Measurements from ENCODE around the gene MAPK4. TPM values are rescaled to one million over a fixed set of nuclear protein-coding genes. Genes with fewer than 3 reads are reported as not detected.

The MAPK4 gene
- total and polyA plus RNA-seq, 3 donors from 2014 or later = 9.3 to 18.1 (median 13.3) TPM

- Histone ChIP-seq H3K4me3 (no peak overlapping the region), H3K9me3 (no peaks in the 10 kb centered on the region), H3K4me1 (peaks cover 7% of the 10 kb centered on the region), H3K27me3 (no peaks in the 10 kb centered on the region), H3K36me3 (ENCODE audit: low read depth, missing control alignments) (no peaks in the 10 kb centered on the region), H3K27ac (no peak overlapping the region)
- no peak for DNase-seq
- TF ChIP-seq, protein P1, sequence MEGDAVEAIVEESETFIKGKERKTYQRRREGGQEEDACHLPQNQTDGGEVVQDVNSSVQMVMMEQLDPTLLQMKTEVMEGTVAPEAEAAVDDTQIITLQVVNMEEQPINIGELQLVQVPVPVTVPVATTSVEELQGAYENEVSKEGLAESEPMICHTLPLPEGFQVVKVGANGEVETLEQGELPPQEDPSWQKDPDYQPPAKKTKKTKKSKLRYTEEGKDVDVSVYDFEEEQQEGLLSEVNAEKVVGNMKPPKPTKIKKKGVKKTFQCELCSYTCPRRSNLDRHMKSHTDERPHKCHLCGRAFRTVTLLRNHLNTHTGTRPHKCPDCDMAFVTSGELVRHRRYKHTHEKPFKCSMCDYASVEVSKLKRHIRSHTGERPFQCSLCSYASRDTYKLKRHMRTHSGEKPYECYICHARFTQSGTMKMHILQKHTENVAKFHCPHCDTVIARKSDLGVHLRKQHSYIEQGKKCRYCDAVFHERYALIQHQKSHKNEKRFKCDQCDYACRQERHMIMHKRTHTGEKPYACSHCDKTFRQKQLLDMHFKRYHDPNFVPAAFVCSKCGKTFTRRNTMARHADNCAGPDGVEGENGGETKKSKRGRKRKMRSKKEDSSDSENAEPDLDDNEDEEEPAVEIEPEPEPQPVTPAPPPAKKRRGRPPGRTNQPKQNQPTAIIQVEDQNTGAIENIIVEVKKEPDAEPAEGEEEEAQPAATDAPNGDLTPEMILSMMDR (IDR thresholded peaks at IDR 0.05) = no peak
- TF ChIP-seq POLR2A (IDR thresholded peaks at IDR 0.05) = no peak
- intact Hi-C loops (cut with DNase I; ENCODE audit: low total_unique reads) = loop anchor here (10.0 kb wide), 1 partner anchor 292 kb away; the partner anchor contains the start of gene SKA1
- WGBS, 2 donors = 70 to 92% methylated on average over 4 of the region's 4 CpGs
These were observed 106.6 kb downstream of the MAPK4 start for GRCh38 chr18:50666536-50666935.

DNA sequence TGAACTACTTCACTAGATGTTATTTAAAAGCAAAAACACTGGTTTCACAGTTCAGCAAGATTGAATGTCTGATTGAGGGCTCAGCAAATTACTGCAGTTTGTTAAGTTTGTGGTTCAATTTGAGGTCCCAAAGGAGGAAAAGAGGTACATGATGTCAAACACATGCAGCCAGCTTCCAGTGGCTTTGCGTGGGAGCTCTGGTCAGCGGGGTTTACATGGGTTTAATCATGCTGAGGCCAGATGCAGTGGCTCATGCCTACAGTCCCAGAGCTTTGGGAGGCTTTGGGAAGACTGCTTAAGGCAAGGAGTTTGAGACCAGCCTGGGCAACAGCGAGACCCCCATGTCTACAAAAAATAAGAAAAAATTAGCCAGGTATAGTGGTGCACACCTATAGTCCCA is 111.5 kb downstream of the MAPK4 start:
- Histone ChIP-seq H3K4me3 (no peak overlapping the region), H3K4me1 (no peaks in the 10 kb centered on the region), H3K36me3 (ENCODE audit: low read depth, missing control alignments) (no peaks in the 10 kb centered on the region), H3K27ac (no peak overlapping the region), H3K27me3 (no peaks in the 10 kb centered on the region), H3K9me3 (no peaks in the 10 kb centered on the region)
- TF ChIP-seq, protein P1 (IDR thresholded peaks at IDR 0.05) = no peak
- TF ChIP-seq POLR2A (IDR thresholded peaks at IDR 0.05) = no peak
- DNase-seq = no peak
- intact Hi-C loops (cut with DNase I; ENCODE audit: low total_unique reads) = no loop called here
- 63 to 86% methylated on average over 3 of the region's 3 CpGs for WGBS, 2 donors

DNA sequence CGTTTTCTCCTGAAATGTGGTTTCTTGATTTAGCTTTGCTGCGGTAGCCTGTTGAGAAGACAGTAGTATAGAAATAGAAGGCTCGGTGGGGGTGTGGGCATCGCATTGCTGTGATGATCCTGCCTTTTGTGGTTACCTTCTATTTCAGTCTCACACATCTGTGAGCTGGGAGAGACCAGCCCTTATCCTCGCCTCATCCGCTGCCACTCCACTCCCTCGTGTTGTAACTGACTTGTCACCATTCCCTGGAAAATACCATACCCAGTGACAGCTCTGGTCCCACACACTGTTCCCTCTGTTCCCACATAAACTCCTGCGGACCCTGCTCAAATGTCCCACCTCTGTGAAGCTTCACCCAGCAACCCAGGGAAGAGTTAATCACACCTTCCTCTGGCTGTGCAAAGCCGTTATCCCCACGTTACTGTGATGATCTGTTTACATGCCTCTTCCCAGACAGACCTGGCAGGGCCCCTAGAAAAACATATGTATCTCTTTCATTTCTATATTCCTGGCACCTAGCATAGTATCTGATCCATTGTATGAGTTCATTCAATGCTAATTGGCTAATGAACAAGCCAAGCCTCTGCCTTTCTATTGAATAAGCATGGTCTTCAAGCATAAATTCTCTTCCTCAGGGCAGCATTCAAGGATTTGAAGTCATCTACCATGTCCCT is 114.6 kb downstream of the MAPK4 start:
- intact Hi-C loops (cut with DNase I; ENCODE audit: low total_unique reads) = no loop called here
- 72 to 80% methylated on average over 10 of the region's 10 CpGs for WGBS, 2 donors
- H3K4me1 ChIP-seq = no peaks in the 10 kb centered on the region
- no peaks in the 10 kb centered on the region for H3K36me3 ChIP-seq (ENCODE audit: low read depth, missing control alignments)
- no peaks in the 10 kb centered on the region for H3K27me3 ChIP-seq
- no peaks in the 10 kb centered on the region for H3K9me3 ChIP-seq
- DNase-seq = no peak
- no peak for TF ChIP-seq POLR2A (IDR thresholded peaks at IDR 0.05)
- TF ChIP-seq, protein P1 (IDR thresholded peaks at IDR 0.05) = no peak
- H3K4me3 ChIP-seq = no peak overlapping the region
- no peak overlapping the region for H3K27ac ChIP-seq

GRCh38 chr18:50675043-50675442 is 115.2 kb downstream of the MAPK4 start:
- TF ChIP-seq, protein P1 (IDR thresholded peaks at IDR 0.05) = no peak
- no peak for TF ChIP-seq POLR2A (IDR thresholded peaks at IDR 0.05)
- Histone ChIP-seq H3K4me1 (no peaks in the 10 kb centered on the region), H3K27ac (no peak overlapping the region), H3K36me3 (ENCODE audit: low read depth, missing control alignments) (no peaks in the 10 kb centered on the region), H3K9me3 (no peaks in the 10 kb centered on the region), H3K4me3 (no peak overlapping the region), H3K27me3 (no peaks in the 10 kb centered on the region)
- no peak for DNase-seq
- 93 to 95% methylated on average over 6 of the region's 6 CpGs for WGBS, 2 donors
- intact Hi-C loops (cut with DNase I; ENCODE audit: low total_unique reads) = no loop called here

GRCh38 chr18:50678651-50679050 is 118.8 kb downstream of the MAPK4 start:
- WGBS, 2 donors = 90 to 96% methylated on average over 6 of the region's 6 CpGs
- Histone ChIP-seq H3K4me3 (no peak overlapping the region), H3K36me3 (ENCODE audit: low read depth, missing control alignments) (no peaks in the 10 kb centered on the region), H3K9me3 (no peaks in the 10 kb centered on the region), H3K27ac (no peak overlapping the region), H3K27me3 (no peaks in the 10 kb centered on the region), H3K4me1 (no peaks in the 10 kb centered on the region)
- intact Hi-C loops (cut with DNase I; ENCODE audit: low total_unique reads) = no loop called here
- DNase-seq = no peak
- TF ChIP-seq, protein P1 (IDR thresholded peaks at IDR 0.05) = no peak
- no peak for TF ChIP-seq POLR2A (IDR thresholded peaks at IDR 0.05)

Data from testis (tissue), 3 donors.